Stimulated activated CD4-positive, alpha-beta T cell treated with anti-CD3 and anti-CD28 coated beads, Interleukin-1b, Interleukin-23, amount 100 ng/mL, for 1 hour (primary cell): Measurements from ENCODE around the gene MAD1L1.

ENCODE experiments used
- DNase-seq, 2 donors: peaks; one replicate each; pipeline ENCODE4 v3.0.0-alpha.2; 2020; ENCODE audit warnings: low read depth in 2 of 2

The MAD1L1 gene

DNA sequence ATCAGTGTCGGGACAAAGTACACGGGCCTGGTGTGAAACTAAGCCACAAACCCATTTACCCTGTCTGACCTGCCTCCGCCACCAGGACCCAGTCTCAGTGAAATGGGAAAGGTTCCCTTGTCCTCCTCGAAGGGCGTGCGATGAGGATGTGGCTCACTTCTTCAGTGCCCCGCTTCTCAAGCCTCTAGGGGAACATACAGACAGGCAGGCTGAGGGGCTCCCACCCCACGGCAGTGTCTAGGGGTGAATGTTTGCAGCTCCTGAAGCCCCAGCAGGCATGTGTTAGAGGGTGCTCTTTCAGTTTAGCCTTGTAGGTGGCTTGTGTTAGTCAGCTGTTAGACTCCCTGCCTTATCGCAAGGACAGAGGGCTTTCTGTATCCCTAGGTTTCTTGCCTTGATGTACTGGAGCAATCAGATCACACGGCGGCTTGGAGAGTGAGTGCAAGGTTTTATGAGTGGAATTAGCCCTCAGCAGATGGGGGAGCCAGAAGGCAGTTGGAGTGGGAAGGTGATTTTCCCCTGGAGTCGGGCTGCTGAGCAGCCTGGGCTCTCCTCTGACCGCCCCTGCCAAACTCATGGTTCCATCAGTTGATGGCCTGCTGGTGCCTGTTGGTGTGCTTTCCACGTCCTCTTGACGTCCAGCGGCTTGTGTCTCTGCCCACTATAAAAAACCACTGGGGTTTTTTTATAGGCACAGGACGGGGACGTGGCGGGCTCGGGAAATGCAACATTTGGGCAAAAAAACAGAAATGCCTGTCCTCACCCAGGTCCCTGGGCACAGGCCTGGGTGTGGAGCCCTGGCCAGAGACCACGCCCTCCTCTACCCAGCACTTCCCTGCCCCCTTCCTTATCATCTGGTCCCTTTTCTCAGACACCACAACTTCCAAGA is 10.0 kb upstream of the MAD1L1 start:
- DNase-seq, result no peak

DNA sequence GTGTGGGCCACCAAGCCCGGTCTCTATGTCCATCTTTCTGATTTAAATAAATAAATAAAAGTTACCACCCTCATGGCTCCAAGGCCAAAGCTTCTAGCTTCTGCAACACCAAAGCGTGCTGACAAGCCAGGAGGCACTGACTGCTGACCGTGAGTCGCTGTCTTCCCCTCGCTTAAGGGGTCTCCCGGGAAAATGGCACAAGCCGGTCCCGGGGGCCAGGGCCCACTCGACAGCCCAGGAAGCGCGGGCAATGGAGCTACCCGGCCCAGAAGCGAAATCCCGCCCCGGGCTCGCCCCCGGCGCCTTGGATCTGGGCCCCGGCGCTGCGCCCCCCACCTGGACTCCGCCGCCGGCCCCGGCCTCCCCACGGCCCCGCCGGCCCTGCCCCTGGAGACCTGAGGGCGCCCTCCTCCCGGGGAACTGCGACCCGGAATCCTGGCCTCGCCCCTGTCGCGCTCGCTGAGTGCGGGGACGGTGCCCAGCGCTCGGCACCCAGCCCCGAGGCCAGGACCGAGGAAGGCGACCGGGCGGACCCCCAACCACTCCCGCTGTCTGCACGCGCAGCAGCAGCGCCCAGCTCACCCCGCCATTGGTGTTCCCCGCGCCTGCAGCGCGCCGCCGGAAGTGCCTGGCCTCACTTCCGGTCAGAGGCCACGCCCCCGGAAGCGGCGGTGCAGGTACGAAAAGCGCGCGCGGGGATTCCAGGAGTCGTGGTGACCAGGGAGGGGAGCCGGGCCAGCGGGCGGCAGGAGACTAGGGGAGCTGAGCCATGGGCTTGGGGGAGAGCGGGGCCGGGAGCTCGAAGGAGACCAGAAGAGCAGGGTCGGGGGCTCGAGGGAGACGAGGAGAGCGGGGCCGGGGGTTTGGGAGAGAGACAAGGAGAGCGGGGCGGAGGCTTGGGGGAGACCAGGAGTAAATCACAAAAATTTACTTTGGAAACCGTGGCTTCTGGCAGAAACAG is 9.1 kb upstream of the MAD1L1 start, which contains the start of the genes MRM2 and NUDT1:
Gene MRM2 (minus strand): TSS at position 626 of the 961 bp plus-strand sequence. CDS start 36 bp downstream, at position 590.
Gene NUDT1 (plus strand): TSS at position 647 of the 961 bp plus-strand sequence. CDS start 2,349 bp downstream, outside the sequence.
- peak; percentile 23 to 56 for DNase-seq

DNA sequence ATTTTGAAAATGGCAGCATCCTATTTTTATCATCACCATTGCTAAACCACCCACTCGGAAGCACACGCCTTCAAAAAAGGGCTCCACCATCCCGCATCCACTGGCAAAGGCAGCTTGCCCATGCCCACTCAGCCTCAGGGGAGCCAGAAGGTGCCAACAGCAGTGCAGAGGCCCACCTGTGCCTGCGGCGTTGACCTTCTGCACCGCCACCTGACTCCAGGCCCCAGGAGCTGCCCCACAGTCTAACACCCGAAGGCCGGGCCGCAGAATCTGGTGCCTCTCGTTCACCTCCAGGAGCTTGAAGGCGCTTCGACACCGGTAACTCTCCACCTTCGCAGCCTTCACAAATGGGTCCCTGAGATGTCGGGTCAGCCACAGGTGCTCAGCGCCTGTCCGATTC is 6.5 kb upstream of the MAD1L1 start:
- no peak for DNase-seq

DNA sequence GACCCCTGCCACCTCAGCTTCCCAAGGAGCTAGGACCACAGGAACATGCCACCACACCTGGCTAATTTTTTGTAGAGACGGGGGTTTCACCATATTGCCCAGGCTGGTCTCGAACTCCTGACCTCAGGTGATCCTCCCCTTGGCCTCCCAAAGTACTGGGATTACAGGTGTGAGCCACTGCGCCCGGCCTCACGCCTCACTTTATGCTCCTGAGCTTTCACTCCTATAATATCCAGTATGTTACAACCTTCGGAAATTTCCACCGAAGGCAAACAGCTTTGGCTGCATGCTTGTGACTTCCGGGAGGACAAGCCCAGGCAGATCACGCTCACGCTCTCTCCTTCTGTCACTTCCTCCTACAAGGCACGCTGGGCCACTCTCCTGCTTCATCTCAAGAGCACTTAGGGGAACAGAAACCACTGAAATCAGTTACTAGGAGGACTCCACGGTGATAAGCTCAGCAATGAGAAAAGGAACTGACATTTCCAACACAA is 4.4 kb upstream of the MAD1L1 start:
- no peak for DNase-seq

DNA sequence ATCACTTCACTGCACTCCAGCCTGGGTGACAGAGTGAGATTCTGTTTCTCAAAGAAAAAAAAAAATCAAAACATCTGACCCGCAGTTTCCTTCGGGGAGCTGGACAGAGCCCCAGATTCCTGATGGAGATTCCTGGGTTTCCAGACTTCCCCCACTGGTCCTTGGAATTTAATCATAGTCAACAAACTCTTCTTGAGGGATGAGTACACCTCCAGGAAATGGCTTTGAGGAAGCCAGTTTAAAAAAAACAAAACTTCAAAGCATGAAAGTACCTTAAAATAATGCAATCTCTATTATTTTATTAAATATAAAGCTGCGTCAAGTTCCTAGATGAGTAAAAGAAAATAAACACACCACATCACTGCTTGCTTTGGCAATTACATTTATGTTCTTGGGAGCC is 1.2 kb upstream of the MAD1L1 start:
- no peak for DNase-seq

DNA sequence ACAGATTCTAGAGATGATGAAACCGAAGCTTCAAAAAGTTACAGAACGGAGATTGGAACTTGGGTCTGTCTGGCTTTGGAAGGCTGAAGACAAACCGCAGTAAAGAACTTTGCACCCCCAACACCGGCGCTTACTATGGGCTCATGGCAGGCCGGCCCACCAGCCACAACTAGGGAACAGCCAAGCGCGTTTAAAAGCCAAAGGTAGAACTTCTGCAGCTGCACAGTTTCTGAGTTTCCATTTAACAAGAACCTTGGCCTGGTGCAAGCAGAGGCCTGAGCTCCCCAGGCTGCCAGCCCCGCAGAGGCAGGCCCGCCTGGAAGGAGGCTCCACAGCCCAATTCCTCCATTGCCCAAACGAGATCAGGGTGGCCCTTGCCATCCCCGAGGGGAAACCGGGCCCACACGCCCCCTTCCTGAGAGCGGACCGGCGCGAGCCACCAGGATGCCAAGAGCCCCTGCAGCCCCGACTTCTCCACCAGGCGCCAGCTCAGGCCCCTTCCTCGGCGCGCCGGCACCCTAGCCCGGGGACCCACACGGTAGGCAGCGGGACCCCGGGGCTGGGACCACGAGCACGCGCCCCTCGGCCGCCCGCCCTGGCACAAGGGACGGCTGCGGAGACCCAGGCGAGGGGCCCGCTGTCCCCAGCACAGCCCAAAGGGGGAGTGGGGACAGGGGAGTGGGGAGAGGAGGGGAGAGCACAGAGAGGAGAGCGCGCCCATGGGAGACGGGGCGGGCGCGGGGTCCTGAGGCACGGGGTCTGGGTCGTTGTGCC is 566 bp downstream of the MAD1L1 start:
- DNase-seq, result no peak

DNA sequence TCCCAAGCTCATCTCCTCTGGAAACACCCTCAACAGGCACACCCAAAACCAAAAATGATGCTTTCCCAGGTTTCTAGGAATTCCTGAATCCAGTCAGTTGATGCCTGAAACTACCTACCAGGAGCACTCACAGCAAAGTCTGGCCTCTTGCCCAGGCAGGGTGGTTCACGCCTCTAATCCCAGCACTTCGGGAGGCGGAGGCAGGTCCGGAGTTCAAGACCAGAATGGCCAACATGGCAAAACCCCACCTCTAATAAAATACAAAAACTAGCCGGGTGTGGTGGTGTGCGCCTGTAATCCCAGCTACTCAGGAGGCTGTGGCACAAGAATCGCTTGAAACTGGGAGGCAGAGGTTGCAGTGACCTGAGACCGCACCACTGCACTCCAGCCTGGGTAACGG is 1.9 kb downstream of the MAD1L1 start:
- no peak for DNase-seq

DNA sequence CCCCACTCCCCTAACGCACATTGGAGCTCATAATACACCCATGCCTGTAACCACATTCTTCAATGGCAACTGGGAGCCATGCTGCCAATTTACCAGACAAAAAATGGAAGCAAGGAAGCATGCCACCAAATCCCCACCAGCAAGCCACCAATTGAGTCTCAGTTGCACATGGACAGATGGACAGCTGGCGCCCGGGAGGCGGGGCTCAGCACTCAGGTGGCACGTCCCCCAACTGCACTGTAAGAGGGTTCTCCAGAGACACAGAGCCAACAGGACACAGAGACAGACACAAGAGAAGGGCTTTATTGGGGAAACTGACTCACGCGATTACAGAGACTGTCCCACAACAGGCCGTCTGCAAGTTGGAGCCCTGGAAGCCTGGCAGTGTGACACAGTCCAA is 2.5 kb downstream of the MAD1L1 start:
- no peak for DNase-seq

DNA sequence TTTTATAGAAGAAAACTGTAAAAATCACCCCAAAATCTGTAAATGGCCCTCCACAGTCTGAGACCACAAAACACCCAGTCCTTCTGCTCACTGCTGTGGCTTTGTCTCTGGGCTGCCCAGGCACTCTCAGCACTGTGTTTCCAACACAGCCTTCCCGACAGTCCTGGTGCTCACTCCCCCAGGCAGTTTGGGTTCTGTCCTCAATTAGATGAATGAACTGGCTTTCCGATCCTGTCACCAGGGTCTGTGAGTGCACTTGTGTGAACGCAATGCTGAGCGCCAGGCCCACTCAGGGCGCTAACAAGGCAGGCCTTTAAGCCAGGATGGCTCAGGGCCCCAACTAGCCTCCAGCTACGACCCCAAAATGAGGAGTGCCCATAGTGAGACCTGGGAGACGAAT is 3.3 kb downstream of the MAD1L1 start:
- DNase-seq, result no peak

DNA sequence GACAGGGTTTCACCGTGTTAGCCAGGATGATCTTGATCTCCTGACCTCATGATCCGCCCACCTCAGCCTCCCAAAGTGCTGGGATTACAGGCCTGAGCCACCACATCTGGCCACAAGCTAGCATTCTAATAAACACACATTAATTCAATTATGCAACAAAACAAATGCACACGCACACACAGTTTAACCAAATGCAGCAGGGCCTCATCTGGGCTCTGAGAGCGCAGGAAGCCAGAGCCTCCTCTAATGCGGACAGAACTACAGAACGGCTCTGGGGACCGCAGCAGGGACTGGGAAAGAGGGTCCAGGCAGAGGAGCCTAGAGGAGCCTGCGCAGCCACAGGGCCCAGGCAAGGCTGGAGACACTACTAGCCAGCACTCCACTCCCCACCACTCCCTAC is 3.8 kb downstream of the MAD1L1 start:
- no peak for DNase-seq

DNA sequence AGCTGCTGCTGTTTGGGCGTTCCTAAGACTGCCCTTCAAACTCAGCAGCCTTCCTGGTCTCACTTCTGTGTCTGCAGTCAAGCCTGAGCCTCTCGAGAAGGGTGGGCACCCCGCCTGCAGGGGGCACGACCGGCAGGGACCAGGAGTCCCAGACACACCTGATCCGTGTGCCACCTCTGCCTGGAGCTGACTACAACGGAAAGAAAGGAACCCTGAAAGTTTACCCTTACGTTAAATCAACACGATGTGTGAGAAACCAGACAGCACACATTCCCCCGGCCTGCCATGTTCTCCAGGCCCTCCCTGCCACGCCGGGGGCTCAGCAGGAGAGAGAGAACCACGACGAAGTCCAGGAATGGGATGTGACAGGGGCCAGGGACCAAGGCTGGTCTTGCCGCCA is 5.0 kb downstream of the MAD1L1 start:
- no peak for DNase-seq

DNA sequence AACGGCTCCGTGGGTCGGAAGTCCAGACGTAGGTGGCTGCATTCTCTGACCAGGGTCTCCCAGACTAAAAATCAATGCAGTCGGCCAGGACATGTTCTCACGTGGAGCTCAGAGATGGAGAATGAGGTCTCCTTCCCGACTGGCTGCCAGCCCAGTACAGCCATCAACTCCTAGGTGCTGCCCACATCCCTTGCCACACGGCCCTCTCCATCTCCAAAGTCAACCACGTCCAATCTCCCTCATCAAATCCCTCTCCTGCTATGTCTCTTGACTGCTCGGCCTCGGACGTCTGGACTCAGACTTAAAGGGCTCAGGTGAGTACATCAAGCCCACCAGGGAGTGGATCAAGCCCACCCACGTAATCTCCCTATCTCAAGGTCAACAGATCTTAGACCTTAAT is 6.9 kb downstream of the MAD1L1 start:
- no peak for DNase-seq

DNA sequence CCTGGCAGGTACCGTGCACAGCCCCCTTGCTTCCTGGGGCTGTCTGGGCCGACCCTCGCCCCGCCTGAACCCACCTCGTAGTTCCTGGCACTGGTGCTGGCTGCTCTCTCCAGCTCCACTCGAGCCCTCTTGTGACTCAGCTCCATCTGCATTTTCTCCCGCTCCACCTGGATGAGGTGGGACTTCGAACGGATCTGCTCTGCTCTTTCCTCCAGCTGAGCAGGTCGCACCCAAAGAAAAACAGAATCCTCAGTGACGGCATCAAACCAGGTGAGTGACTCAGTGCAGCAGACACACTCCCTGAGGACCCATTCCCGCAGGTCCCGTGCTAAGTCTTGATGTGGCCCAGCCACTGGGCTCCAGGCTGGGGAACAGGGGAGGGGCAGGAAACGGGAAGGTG is 7.4 kb downstream of the MAD1L1 start:
- no peak for DNase-seq

DNA sequence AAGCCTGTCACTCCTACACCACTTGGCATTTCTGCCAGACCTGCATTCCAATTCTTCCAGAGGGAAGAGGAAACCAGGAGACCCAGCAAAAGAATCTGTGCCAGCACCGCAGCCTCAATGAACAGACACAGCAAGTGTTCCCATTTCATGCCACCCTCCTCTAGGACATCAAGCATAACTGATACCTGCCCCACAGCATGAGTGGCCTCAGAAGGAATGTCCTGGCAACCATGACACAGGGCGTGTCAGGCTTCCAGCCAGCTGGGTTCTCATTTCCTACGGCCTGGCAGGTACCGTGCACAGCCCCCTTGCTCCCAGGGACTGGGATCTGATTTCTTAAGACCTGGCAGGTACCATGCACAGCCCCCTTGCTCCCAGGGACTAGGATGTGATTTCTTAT is 7.8 kb downstream of the MAD1L1 start:
- no peak for DNase-seq

DNA sequence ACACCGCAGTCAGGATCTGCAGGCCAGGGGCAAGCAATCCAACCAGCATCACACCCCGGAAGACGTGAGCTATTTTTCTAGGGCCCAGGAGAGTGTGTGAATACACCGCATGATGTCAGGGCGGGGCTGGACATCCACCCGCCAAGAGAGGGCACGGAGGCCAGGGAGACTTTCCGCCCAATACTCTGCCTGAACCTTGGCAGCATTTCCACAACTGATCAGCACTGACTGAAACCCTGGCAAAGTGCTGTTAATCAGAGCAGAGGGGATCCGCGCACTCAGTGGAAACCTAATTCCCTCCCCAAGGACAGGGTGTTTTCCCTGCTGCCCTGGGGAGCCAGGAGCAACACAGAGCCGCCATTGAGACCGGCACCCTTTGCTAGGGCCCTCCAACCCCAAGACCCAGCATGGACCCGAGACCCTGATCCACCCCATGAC is 8.2 kb downstream of the MAD1L1 start:
- DNase-seq, result no peak

DNA sequence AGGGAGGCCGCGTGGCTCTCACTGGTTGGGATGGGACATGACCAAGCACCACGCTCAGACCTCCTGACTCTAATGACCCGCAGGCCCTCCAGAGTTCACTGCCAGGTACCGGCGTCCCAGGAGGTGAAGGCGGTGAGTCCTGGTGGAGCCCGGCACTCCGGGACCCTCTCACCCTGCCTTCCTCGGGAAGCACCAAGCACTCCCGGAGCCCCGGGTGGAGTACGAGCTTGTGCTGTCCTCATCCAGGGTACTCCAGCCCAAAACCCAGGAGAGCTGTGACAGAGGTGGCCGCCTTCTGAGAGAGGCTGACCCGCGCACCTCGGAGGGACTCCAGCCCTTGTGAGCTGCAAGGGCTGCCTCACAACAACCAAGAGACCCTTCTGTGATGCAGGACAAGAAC is 9.4 kb downstream of the MAD1L1 start:
- DNase-seq, result no peak

DNA sequence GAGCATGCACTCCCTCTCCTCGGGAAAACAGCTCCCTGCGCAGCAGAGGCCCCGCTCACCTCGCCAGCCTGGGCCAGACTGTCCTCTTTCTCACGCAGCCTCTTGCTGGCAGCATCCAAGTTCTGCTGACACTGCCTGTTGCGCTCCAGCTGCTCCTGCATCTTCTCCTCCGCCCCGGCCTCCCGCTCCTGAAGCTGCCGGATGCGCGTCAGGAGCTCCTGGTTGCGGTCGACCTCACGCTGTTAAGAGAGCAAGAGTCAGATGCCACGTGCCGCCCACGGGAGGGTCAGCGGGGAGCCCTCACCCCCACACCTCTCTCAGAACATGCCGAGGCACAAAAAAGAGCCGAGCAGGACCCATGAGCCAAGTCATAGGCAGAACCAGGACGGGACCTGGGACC is 10.2 kb downstream of the MAD1L1 start:
- no peak for DNase-seq

DNA sequence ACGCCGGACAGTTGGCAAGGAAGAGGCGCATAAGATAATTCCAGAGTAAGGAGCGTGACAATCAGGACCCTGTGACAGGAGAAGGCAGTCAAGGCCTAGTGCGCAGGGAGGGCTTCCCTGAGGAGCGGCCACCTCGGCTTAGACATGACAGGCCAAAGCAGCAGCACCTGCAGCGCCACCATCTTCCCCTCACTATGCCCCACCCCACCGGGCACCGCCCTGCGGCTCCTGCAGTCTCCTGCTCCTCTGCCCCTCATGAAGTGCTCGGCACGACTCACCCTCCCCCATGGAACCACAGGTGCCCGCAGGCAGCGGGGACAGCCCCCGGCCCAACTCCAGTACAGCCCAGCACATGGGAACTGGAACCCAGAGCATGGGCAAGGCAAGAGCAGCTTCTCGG is 11.8 kb downstream of the MAD1L1 start:
- no peak for DNase-seq

DNA sequence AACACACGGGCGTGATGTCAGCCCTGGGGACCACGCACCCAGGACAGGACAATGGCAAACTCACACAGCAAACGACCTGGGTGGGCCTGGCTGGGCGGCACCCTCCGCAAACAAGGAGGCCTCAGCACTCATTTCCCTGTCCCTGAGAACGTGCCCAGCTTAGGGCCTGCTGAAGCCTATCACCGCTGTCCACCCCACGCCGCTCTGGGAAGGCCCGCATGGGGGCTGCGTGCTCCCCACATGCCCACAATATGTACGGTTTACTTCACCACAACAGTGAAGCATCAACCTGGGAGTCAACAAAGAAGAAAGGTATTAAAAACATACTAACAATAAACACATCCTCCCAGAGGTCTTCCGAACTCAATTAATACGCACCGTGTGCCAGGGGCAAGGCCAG is 12.2 kb downstream of the MAD1L1 start:
- DNase-seq, result no peak

DNA sequence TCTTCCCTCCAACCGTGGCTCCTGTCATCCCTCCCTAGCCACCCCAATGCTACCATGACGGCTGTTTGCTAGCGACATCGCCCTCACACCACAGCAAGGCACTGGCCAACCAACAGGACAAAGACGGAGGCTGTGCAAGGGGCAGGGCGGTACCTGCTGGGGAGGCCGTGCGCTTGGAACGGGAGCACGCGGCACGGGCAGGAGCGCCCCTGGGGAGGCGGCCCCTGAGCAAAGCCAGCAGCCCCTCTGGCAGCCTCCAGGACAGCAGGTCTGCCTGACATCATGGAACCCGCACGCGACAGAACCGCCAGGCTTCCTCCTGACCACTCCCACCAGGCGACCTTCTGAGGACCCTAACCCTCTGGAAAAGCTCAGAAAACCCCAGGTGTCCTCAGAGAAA is 12.7 kb downstream of the MAD1L1 start:
- no peak for DNase-seq

DNA sequence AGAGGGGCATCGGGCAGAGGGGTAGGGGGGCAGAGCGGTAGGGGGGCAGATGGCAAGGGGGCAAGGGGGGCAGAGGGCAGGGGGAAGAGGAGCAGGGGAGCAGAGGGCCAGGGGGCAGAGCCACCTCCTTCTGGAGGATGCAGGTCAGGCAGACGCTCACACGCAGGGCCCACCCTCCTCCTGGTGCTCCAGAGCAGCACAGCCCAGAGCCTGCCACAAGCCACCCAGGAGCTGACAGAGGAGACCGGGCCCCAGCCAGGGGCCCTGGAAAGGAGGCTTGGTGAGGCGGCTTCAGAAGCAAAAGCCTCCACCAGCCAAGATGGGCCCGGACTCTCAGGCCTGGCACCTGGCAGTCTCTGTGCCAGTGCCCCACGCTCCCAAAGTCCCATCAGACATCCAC is 13.1 kb downstream of the MAD1L1 start:
- no peak for DNase-seq

DNA sequence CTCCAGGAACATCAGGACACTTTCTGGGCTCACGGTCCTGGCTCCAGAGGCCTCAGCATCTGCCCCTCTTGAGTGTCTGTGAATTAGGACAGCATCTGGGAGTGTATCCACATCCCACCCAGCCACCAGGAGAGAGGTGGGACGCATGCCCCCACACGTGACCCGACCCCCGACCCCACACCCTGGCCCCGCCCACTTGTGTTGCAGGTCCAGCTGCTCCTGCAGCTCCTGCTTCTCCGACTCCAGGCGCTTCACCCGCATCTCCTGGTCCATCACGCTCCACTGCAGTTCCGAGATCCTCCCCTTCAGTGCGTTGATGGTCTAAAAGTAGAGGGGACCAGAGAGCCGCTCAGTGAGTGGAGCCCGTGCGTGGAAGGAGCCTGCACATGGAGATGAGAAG is 13.6 kb downstream of the MAD1L1 start:
- DNase-seq, result no peak
